Left ventricle myocardium inferior (tissue), 1 donor: ENCODE results near the gene TANC1. TPM values are rescaled to one million over a fixed set of nuclear protein-coding genes. Genes with fewer than 3 reads are reported as not detected.

Experiments
- DNase-seq: peaks from one replicate; pipeline ENCODE4 v3.0.0-alpha.2; 2020
- H3K27ac ChIP-seq: fragments of 200-600 bp; replicated peaks from 2 replicates; pipeline ENCODE4 v1.8.0; 2021
- H3K27me3 ChIP-seq: fragments of 200-600 bp; 2 replicates; pipeline ENCODE4 v1.8.0; 2021; ENCODE audit warnings: low read depth
- H3K36me3 ChIP-seq: fragments of 200-600 bp; 2 replicates; pipeline ENCODE4 v1.8.0; 2021
- H3K4me1 ChIP-seq: fragments of 200-600 bp; 2 replicates; pipeline ENCODE4 v1.8.0; 2021
- H3K4me3 ChIP-seq: fragments of 200-600 bp; 2 replicates; pipeline ENCODE4 v1.8.0; 2021; ENCODE audit warnings: mild to moderate bottlenecking, moderate library complexity
- H3K9me3 ChIP-seq: fragments of 200-600 bp; replicated peaks from 2 replicates; pipeline ENCODE4 v1.8.0; 2021
- intact Hi-C: fragments of 100-400 bp; cut with micrococcal nuclease; formaldehyde crosslinking; loops from one replicate; pipeline ENCODE4 v1.11.0; 2022
- total RNA-seq: library from RNA; stranded (reverse); fragmentation: NEBNext Ultra II Directional; extraction: Animal tissue kit (Norgen Biotek cat#: 25700); gene quantifications from one replicate; pipeline ENCODE4 v1.2.1, GENCODE V29; 2021
- TF ChIP-seq, protein P1 (sequence below): fragments of 200-600 bp; IDR thresholded peaks from 2 replicates; pipeline ENCODE4 v1.8.0; 2021; ENCODE audit warnings: antibody characterized with exemption, mild to moderate bottlenecking, borderline replicate concordance
- donor health status: DM: no; HTN: yes; CAD: no; lungs with severe emphysema.

TANC1 gene
- total RNA-seq, 1 donor from 2014 or later, result 59.7 TPM

DNA sequence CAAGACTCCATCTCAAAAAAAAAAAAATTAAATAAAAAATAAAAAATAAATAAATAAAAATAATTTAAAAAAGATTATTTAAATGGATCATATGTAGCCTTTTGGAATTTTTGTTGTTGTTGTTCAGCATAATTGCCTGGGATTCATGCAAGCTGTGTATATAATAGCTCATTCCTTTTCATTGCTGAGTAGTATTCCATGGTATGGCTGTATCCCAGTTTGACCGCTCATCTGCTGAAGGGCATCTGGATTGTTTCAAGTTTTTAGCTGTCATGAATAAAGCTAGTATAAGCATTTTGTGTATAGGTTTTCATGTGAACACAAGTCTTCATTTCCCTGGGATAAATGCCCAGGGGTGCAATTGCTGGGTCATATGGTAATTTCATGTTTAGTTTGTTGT, 6.4 kb upstream of the TANC1 start:
- TF ChIP-seq, protein P1, sequence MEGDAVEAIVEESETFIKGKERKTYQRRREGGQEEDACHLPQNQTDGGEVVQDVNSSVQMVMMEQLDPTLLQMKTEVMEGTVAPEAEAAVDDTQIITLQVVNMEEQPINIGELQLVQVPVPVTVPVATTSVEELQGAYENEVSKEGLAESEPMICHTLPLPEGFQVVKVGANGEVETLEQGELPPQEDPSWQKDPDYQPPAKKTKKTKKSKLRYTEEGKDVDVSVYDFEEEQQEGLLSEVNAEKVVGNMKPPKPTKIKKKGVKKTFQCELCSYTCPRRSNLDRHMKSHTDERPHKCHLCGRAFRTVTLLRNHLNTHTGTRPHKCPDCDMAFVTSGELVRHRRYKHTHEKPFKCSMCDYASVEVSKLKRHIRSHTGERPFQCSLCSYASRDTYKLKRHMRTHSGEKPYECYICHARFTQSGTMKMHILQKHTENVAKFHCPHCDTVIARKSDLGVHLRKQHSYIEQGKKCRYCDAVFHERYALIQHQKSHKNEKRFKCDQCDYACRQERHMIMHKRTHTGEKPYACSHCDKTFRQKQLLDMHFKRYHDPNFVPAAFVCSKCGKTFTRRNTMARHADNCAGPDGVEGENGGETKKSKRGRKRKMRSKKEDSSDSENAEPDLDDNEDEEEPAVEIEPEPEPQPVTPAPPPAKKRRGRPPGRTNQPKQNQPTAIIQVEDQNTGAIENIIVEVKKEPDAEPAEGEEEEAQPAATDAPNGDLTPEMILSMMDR, result no peak
- no peaks in the 10 kb centered on the region for H3K27me3 ChIP-seq
- no peak for DNase-seq
- peaks cover 22% of the 10 kb centered on the region for H3K4me1 ChIP-seq
- no peak overlapping the region for H3K4me3 ChIP-seq
- intact Hi-C loops, result no loop called here
- H3K27ac ChIP-seq, result no peak overlapping the region
- no peaks in the 10 kb centered on the region for H3K9me3 ChIP-seq
- no peaks in the 10 kb centered on the region for H3K36me3 ChIP-seq

DNA sequence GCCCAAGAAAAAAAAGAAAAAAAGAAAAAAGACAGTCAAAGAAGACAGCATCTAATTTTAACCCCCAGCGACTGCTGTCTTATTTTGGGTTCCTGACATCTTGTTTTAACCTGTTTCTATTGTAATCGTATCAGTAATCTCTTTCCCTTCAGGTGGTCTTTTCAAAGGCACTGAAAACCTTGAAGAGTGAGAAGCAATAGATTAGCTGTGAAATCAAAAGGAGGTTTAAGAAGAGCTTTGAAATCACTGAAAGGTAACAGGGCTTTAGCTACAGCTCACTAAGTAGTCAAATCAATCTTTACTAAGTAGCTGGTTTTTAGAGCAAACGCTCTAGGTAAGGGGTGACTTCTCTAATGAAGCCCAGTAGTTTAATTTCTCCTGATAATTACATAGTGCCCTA, 5.4 kb upstream of the TANC1 start:
- H3K4me3 ChIP-seq, result no peak overlapping the region
- no peaks in the 10 kb centered on the region for H3K36me3 ChIP-seq
- H3K9me3 ChIP-seq, result no peaks in the 10 kb centered on the region
- H3K27ac ChIP-seq, result no peak overlapping the region
- H3K27me3 ChIP-seq, result no peaks in the 10 kb centered on the region
- intact Hi-C loops, result no loop called here
- peaks cover 31% of the 10 kb centered on the region for H3K4me1 ChIP-seq
- TF ChIP-seq, protein P1, result no peak
- no peak for DNase-seq

DNA sequence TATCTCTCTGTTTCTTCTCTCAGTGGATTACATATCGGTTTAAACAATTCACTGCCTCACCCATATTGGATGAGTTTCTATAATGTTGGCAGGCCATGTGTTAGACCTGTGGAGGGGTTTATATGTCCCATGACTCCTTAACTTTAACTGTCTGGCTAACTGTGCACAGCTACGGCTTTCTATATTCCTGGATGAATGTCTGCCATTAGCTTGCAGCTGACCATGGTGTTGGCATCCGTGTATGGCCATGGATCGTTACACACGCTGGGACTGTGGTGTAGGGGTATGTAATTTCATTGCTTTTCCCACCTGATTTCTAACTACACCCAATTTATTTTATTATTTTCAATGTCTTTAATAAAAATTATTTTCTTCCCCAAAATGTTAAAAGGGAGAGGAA, 3.3 kb upstream of the TANC1 start:
- Histone ChIP-seq H3K4me1 (peaks cover 49% of the 10 kb centered on the region), H3K36me3 (no peaks in the 10 kb centered on the region), H3K27ac (peak overlapping the region; percentile 97), H3K4me3 (peak overlapping the region; percentile 40), H3K9me3 (no peaks in the 10 kb centered on the region), H3K27me3 (no peaks in the 10 kb centered on the region)
- DNase-seq, result no peak
- TF ChIP-seq, protein P1, result no peak
- intact Hi-C loops, result no loop called here

DNA sequence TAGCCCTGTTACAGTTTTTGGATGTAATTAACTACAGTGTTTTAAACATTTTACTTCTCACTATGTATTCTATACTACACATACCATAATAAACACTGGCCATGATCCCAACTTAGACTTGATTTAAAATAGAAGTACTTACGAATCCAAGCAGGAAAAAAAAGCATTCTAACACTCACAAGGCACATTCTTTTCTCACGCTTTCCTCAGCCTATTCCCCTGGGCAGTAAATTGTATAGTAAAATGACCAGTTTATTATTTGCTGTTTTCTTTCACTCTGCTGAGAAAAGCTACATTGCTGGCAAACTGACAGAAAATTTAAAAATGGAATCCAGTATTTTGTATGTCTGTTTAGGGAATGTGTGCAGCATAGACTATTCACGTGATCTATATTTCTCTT, 2.8 kb upstream of the TANC1 start:
- peak overlapping the region; percentile 97 for H3K27ac ChIP-seq
- TF ChIP-seq, protein P1, result no peak
- peak overlapping the region; percentile 40 for H3K4me3 ChIP-seq
- DNase-seq, result no peak
- no peaks in the 10 kb centered on the region for H3K27me3 ChIP-seq
- no peaks in the 10 kb centered on the region for H3K9me3 ChIP-seq
- peaks cover 54% of the 10 kb centered on the region for H3K4me1 ChIP-seq
- intact Hi-C loops, result no loop called here
- H3K36me3 ChIP-seq, result no peaks in the 10 kb centered on the region

DNA sequence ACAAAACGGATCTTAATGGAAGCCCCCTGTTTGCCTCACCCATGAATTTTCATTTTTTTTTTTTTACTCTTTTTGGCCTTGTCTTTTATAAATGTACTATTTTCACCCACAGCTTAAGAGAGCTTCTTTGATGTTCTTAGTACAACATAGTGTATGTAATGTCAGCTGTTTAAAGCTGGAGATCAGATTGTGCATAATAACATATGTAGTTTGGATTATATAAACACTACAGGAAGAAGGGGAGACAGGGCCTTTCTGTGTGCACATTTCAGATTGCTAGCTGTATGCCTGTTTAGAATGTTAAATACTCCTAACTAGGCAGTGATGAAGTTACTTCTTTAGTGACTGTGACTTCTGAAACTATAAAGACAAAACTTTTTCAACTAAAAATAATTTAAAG, 2.1 kb upstream of the TANC1 start:
- peak overlapping the region; percentile 97 for H3K27ac ChIP-seq
- H3K4me3 ChIP-seq, result no peak overlapping the region
- no peaks in the 10 kb centered on the region for H3K27me3 ChIP-seq
- DNase-seq, result no peak
- intact Hi-C loops, result no loop called here
- no peaks in the 10 kb centered on the region for H3K9me3 ChIP-seq
- TF ChIP-seq, protein P1, result no peak
- H3K4me1 ChIP-seq, result peaks cover 61% of the 10 kb centered on the region
- H3K36me3 ChIP-seq, result no peaks in the 10 kb centered on the region
